GM12878 (cell line): ENCODE data around the gene LRRK1. TPM values are rescaled to one million over a fixed set of nuclear protein-coding genes. Genes with fewer than 3 reads are reported as not detected.

Experiments used
- ATAC-seq: fragments of 200-7000 bp; cut with Tn5 transposase; 3 replicates; pipeline ENCODE4 v1.9.1; 2020; ENCODE audit warnings: mild to moderate bottlenecking, moderate library complexity
- BruUV-seq: library from RNA; stranded (reverse); fragments of 400-500 nt; replicated peaks from 2 replicates; lab custom pipeline; 2021; lab: Mats Ljungman, UMichigan
- CTCF ChIA-PET: fragments of 300-600 bp; sonication (Branson Sonifier 250); formaldehyde crosslinking; extraction: SDS; loops from one replicate; lab custom pipeline; 2021; ENCODE audit warnings: inconsistent platforms; lab: Yijun Ruan, JAX
- POLR2A ChIA-PET: fragments of 350-600 bp; formaldehyde crosslinking; extraction: SDS; loops from one replicate; lab custom pipeline; 2021; ENCODE audit warnings: inconsistent platforms; lab: Charles Lee
- RAD21 ChIA-PET: fragments of 300-600 bp; sonication (Branson Sonifier 250); formaldehyde crosslinking; loops from one replicate; lab custom pipeline; 2023; ENCODE audit warnings: antibody characterized with exemption; ENCODE audit not compliant: unreplicated experiment; lab: Charles Lee
- SMC1A ChIA-PET: fragments of 300-600 bp; sonication (Branson Sonifier 250); formaldehyde crosslinking; loops from one replicate; lab custom pipeline; 2023; ENCODE audit not compliant: unreplicated experiment, uncharacterized antibody; lab: Charles Lee
- DNase-seq: peaks from one replicate; pipeline ENCODE4 v3.0.0-alpha.2; 2011; ENCODE audit warnings: low read depth, low spot score
- FAIRE-seq: peaks from 3 replicates; lab custom pipeline; 2011; peaks lifted over from hg19 to GRCh38; lab: Jason Lieb, UNC
- H2AFZ ChIP-seq: 2 replicates; pipeline ENCODE4 v1.6.0; 2011; ENCODE audit warnings: low read depth, low read length, control low read depth; ENCODE audit not compliant: control insufficient read depth
- H3K27ac ChIP-seq: 2 replicates; pipeline ENCODE4 v1.5.1; 2011; ENCODE audit warnings: control low read depth; ENCODE audit not compliant: control insufficient read depth, insufficient read depth
- H3K27me3 ChIP-seq, 2 experiments: replicated peaks in 1 of 2; 2 replicates each; pipeline versions ENCODE4 v1.6.0 to v1.6.1; 2011; ENCODE audit warnings: low read length in 1 of 2; ENCODE audit not compliant: control insufficient read depth in 2 of 2, insufficient read depth in 2 of 2
- H3K36me3 ChIP-seq, 2 experiments: 2 replicates each; pipeline ENCODE4 v1.5.1; 2011; ENCODE audit warnings: low read length in 1 of 2; ENCODE audit not compliant: control insufficient read depth in 2 of 2, insufficient read depth in 2 of 2
- H3K4me1 ChIP-seq: 2 replicates; pipeline ENCODE4 v1.6.1; 2011; ENCODE audit warnings: mild to moderate bottlenecking, low read length, moderate library complexity, mixed read lengths; ENCODE audit not compliant: control insufficient read depth, insufficient read depth
- H3K4me2 ChIP-seq: 2 replicates; pipeline ENCODE4 v1.6.0; 2011; ENCODE audit warnings: control low read depth; ENCODE audit not compliant: control insufficient read depth, insufficient read depth
- H3K4me3 ChIP-seq: fragments of 200-600 bp; sonication (generic); 2 replicates; pipeline ENCODE4 v1.5.1; 2016
- H3K79me2 ChIP-seq: 2 replicates; pipeline ENCODE4 v1.6.0; 2011; ENCODE audit warnings: low read length; ENCODE audit not compliant: control insufficient read depth, insufficient read depth
- H3K9ac ChIP-seq: 2 replicates; pipeline ENCODE4 v1.8.0; 2011; ENCODE audit warnings: low read length, control low read depth, mixed read lengths; ENCODE audit not compliant: control insufficient read depth, insufficient read depth
- H3K9me3 ChIP-seq: replicated peaks from 3 replicates; pipeline ENCODE4 v1.5.1; 2011; ENCODE audit warnings: mild to moderate bottlenecking, low read length; ENCODE audit not compliant: control insufficient read depth, insufficient read depth
- H4K20me1 ChIP-seq: 2 replicates; pipeline ENCODE4 v1.6.0; 2011; ENCODE audit not compliant: control insufficient read depth, insufficient read depth
- EZH2 ChIP-seq: IDR thresholded peaks from 2 replicates; pipeline ENCODE4 v1.6.1; 2012; ENCODE audit warnings: low read depth, mild to moderate bottlenecking, control low read depth, inconsistent platforms, low read length, borderline replicate concordance; ENCODE audit not compliant: control insufficient read depth
- IKZF2 ChIP-seq, 2 experiments: fragments of 450-650 bp; IDR thresholded peaks; 2 replicates each; pipeline ENCODE4 v1.6.1; 2017; ENCODE audit warnings: mild to moderate bottlenecking in 2 of 2, moderate library complexity in 2 of 2
- KDM1A ChIP-seq: fragments of 200-600 bp; sonication (generic); IDR thresholded peaks from 2 replicates; pipeline ENCODE4 v1.6.1; 2016; ENCODE audit warnings: borderline replicate concordance
- MEF2A ChIP-seq: IDR thresholded peaks from 2 replicates; pipeline ENCODE4 v1.6.1; 2011; ENCODE audit warnings: low read depth, mild to moderate bottlenecking, low read length, moderate library complexity; ENCODE audit not compliant: insufficient read depth
- NFXL1 ChIP-seq: fragments of 450-650 bp; IDR thresholded peaks from 2 replicates; pipeline ENCODE4 v1.6.1; 2017; ENCODE audit warnings: antibody characterized with exemption, mild to moderate bottlenecking, borderline replicate concordance
- NR2C1 ChIP-seq: fragments of 450-650 bp; IDR thresholded peaks from 2 replicates; pipeline ENCODE4 v1.6.1; 2017; ENCODE audit warnings: antibody characterized with exemption, mild to moderate bottlenecking, moderate library complexity
- POU2F2 ChIP-seq: IDR thresholded peaks from 3 replicates; pipeline ENCODE4 v1.6.1; 2011; ENCODE audit warnings: low read depth, mild to moderate bottlenecking, low read length, borderline replicate concordance
- RELA ChIP-seq: fragments of 450-650 bp; IDR thresholded peaks from 2 replicates; pipeline ENCODE4 v1.8.0; 2014; ENCODE audit warnings: borderline replicate concordance; ENCODE audit not compliant: partially characterized antibody
- SPI1 ChIP-seq: IDR thresholded peaks from 2 replicates; pipeline ENCODE4 v1.6.1; 2011; ENCODE audit warnings: low read depth, mild to moderate bottlenecking, low read length, moderate library complexity, borderline replicate concordance; ENCODE audit not compliant: insufficient read depth
- SREBF1 ChIP-seq: IDR thresholded peaks from 2 replicates; pipeline ENCODE4 v1.6.1; 2012; ENCODE audit warnings: mild to moderate bottlenecking, low read length
- TCF3 ChIP-seq: IDR thresholded peaks from 2 replicates; pipeline ENCODE4 v1.6.1; 2012; ENCODE audit warnings: low read depth, mild to moderate bottlenecking, low read length, borderline replicate concordance; ENCODE audit not compliant: insufficient read depth
- WGBS: methylation state at CpG from one replicate; pipeline ENCODE4 v1.1.6; 2016; ENCODE audit warnings: low lambda C conversion rate; ENCODE audit not compliant: insufficient replicate concordance, insufficient coverage; ENCODE audit errors: missing lambda C conversion rate; 5-methylcytosine and 5-hydroxymethylcytosine counted together
- in situ Hi-C: fragments of 300-500 bp; cut with MboI; formaldehyde crosslinking; loops from 9 replicates; pipeline ENCODE4 v1.14.3; 2018; ENCODE audit warnings: mixed read lengths
- intact Hi-C: fragments of 100-400 bp; cut with micrococcal nuclease; formaldehyde crosslinking; loops from one replicate; pipeline ENCODE4 v1.14.2; 2022; ENCODE audit not compliant: unreplicated experiment
- polyA plus RNA-seq, 11 experiments: library from polyadenylated mRNA; depleted of rRNA in 4 of 11; unstranded in 6 of 11; stranded (reverse) in 5 of 11; fragments of >200 nt; fragmentation: Nextera tagmentation in 4 of 11; fragmentation: Illumina TruSeq in 1 of 11; extraction: Ambion mirVana in 4 of 11; extraction: Trizol in 1 of 11; gene quantifications; 1 replicate in 1 of 11; 2 replicates in 10 of 11; pipeline versions ENCODE4 v1.2.1 to v1.2.3, GENCODE V29; 2011 to 2016; ENCODE audit warnings: inconsistent platforms in 2 of 11, missing spikeins in 2 of 11, low read depth in 1 of 11
- total RNA-seq, 4 experiments: library from RNA; depleted of rRNA in 3 of 4; stranded (reverse); fragments of >200 nt in 3 of 4; fragmentation: Illumina TruSeq in 1 of 4; extraction: Trizol in 1 of 4; gene quantifications; 2 replicates each; pipeline versions ENCODE4 v1.2.1 to v1.2.3, GENCODE V29; 2013 to 2021
- TF ChIP-seq, protein P1 (sequence below), 3 experiments: IDR thresholded peaks in 2 of 3; conservative IDR thresholded peaks in 1 of 3; 2 replicates each; pipeline ENCODE4 v1.5.1; 2011; ENCODE audit warnings: low read depth in 3 of 3, low read length in 3 of 3, mild to moderate bottlenecking in 3 of 3, control low read depth in 2 of 3, moderate library complexity in 2 of 3, inconsistent platforms in 1 of 3, mixed read lengths in 1 of 3; ENCODE audit not compliant: control insufficient read depth in 2 of 3, insufficient read depth in 1 of 3; ENCODE audit errors: extremely low read depth in 1 of 3
- TF ChIP-seq, protein P2 (sequence below): fragments of 450-650 bp; IDR thresholded peaks from 2 replicates; pipeline ENCODE4 v1.6.1; 2017; ENCODE audit warnings: antibody characterized with exemption, mild to moderate bottlenecking, moderate library complexity
- TF ChIP-seq, protein P3 (sequence below): IDR thresholded peaks from 2 replicates; pipeline ENCODE4 v1.6.1; 2011; ENCODE audit warnings: borderline replicate concordance, low read depth, mild to moderate bottlenecking, moderate library complexity, low read length; ENCODE audit not compliant: insufficient read depth, poor library complexity, severe bottlenecking

The LRRK1 gene
- total and polyA plus RNA-seq, 10 of the 15 experiments (the other 5 are each of a cell fraction or from before 2014, with no cell fraction given): 2.2 to 58.3 (median 17.9) TPM

DNA sequence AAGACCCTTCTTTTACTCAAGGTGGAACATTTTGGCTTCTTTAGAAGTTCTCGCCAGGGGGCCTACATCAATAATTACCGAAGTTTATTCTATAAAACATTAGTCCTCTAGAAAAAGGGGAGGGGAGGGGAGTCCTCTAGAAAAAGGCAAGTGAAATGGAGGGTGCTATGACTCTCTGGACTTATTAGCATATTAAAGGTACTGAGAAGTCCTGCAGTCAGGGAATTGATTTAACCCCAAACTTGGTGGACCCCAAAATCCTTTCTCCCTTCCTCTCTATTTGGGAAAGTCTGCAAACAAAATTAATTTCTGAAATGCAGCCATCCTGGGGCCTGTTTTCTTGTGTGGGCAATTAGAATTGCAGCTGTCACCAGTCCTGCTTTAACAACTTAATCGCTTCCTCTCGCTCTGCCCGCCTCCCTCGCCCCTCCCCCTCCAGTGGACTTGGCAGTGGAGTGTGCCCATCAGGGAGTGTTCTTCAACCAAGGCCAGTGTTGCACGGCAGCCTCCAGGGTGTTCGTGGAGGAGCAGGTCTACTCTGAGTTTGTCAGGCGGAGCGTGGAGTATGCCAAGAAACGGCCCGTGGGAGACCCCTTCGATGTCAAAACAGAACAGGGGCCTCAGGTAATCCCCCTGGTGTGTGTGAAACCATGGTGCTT is 18.9 kb upstream of the LRRK1 start:
- TF ChIP-seq TCF3 (no peak), NFXL1 (no peak), EZH2 (no peak), POU2F2 (no peak), SPI1 (no peak), NR2C1 (no peak), SREBF1 (no peak), RELA (no peak), MEF2A (no peak), KDM1A (no peak), IKZF2 (IDR thresholded peaks at IDR 0.05) (no peak)
- TF ChIP-seq, protein P1, sequence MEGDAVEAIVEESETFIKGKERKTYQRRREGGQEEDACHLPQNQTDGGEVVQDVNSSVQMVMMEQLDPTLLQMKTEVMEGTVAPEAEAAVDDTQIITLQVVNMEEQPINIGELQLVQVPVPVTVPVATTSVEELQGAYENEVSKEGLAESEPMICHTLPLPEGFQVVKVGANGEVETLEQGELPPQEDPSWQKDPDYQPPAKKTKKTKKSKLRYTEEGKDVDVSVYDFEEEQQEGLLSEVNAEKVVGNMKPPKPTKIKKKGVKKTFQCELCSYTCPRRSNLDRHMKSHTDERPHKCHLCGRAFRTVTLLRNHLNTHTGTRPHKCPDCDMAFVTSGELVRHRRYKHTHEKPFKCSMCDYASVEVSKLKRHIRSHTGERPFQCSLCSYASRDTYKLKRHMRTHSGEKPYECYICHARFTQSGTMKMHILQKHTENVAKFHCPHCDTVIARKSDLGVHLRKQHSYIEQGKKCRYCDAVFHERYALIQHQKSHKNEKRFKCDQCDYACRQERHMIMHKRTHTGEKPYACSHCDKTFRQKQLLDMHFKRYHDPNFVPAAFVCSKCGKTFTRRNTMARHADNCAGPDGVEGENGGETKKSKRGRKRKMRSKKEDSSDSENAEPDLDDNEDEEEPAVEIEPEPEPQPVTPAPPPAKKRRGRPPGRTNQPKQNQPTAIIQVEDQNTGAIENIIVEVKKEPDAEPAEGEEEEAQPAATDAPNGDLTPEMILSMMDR (IDR thresholded peaks at IDR 0.05 in 2 of 3, conservative IDR thresholded peaks at IDR 0.05 in 1 of 3; ENCODE audit: control insufficient read depth in 2 of 3, extremely low read depth in 1 of 3, insufficient read depth in 1 of 3, low read depth in 3 of 3, low read length in 3 of 3): no peak
- TF ChIP-seq, protein P2, sequence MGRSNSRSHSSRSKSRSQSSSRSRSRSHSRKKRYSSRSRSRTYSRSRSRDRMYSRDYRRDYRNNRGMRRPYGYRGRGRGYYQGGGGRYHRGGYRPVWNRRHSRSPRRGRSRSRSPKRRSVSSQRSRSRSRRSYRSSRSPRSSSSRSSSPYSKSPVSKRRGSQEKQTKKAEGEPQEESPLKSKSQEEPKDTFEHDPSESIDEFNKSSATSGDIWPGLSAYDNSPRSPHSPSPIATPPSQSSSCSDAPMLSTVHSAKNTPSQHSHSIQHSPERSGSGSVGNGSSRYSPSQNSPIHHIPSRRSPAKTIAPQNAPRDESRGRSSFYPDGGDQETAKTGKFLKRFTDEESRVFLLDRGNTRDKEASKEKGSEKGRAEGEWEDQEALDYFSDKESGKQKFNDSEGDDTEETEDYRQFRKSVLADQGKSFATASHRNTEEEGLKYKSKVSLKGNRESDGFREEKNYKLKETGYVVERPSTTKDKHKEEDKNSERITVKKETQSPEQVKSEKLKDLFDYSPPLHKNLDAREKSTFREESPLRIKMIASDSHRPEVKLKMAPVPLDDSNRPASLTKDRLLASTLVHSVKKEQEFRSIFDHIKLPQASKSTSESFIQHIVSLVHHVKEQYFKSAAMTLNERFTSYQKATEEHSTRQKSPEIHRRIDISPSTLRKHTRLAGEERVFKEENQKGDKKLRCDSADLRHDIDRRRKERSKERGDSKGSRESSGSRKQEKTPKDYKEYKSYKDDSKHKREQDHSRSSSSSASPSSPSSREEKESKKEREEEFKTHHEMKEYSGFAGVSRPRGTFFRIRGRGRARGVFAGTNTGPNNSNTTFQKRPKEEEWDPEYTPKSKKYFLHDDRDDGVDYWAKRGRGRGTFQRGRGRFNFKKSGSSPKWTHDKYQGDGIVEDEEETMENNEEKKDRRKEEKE: no peak
- TF ChIP-seq, protein P3, sequence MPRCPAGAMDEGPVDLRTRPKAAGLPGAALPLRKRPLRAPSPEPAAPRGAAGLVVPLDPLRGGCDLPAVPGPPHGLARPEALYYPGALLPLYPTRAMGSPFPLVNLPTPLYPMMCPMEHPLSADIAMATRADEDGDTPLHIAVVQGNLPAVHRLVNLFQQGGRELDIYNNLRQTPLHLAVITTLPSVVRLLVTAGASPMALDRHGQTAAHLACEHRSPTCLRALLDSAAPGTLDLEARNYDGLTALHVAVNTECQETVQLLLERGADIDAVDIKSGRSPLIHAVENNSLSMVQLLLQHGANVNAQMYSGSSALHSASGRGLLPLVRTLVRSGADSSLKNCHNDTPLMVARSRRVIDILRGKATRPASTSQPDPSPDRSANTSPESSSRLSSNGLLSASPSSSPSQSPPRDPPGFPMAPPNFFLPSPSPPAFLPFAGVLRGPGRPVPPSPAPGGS: no peak
- Histone ChIP-seq H3K4me2 (no peak overlapping the region), H3K9ac (no peak overlapping the region), H4K20me1 (no peaks in the 10 kb centered on the region), H3K4me3 (no peak overlapping the region), H2AFZ (no peak overlapping the region), H3K27me3 (peaks cover 3 to 5% of the 10 kb centered on the region in 2 experiments; a peak in 2 of 4 replicates), H3K9me3 (no peaks in the 10 kb centered on the region), H3K36me3 (no peaks in the 10 kb centered on the region), H3K79me2 (no peaks in the 10 kb centered on the region), H3K27ac (no peak overlapping the region), H3K4me1 (no peaks in the 10 kb centered on the region)
- RAD21 ChIA-PET: no interaction called here
- no TSS peak for BruUV-seq
- intact Hi-C loops (no loop called here), in situ Hi-C loops (no loop called here)
- POLR2A ChIA-PET: no interaction called here
- CTCF ChIA-PET: interaction anchor here (1.6 kb wide), 1 partner anchor 108 kb away, joined by 3 read pairs; no protein-coding TSS in a partner anchor
- FAIRE-seq: no peak
- no peak for DNase-seq
- SMC1A ChIA-PET: interaction anchor here (0.6 kb wide), 2 partner anchors 17 to 69 kb away, joined by 3 read pairs; no protein-coding TSS in a partner anchor
- no peak for ATAC-seq
- 45% methylated on average over 13 of the region's 13 CpGs for WGBS
